Natural killer cell (primary cell): ENCODE results near the gene G2E3. TPM values are rescaled to one million over a fixed set of nuclear protein-coding genes. Genes with fewer than 3 reads are reported as not detected.

Source experiments
- ATAC-seq, 3 donors: fragments of 150-1000 bp in 2 of 3; fragments of 200-7000 bp in 1 of 3; cut with Tn5 transposase; 1 replicate in 1 of 3; 2 replicates in 2 of 3; pipeline ENCODE4 v1.10.0; 2021; ENCODE audit warnings: mild to moderate bottlenecking in 2 of 3, moderate library complexity in 2 of 3
- DNase-seq, 2 donors: peaks; one replicate each; pipeline versions ENCODE4 v3.0.0 to v3.0.0-alpha.2; 2013 to 2021; ENCODE audit warnings: mixed read lengths in 1 of 2
- H3K27ac ChIP-seq: one replicate; pipeline ENCODE4 v1.5.1; 2013; ENCODE audit warnings: mild to moderate bottlenecking, low read length
- H3K27me3 ChIP-seq: one replicate; pipeline ENCODE4 v1.6.1; 2013; ENCODE audit warnings: low read length; ENCODE audit not compliant: control insufficient read depth, insufficient read depth
- H3K36me3 ChIP-seq: one replicate; pipeline ENCODE4 v1.6.1; 2013; ENCODE audit warnings: low read length; ENCODE audit not compliant: control insufficient read depth, insufficient read depth
- H3K4me1 ChIP-seq: one replicate; pipeline ENCODE4 v1.6.1; 2013; ENCODE audit warnings: low read length; ENCODE audit not compliant: control insufficient read depth, insufficient read depth
- H3K4me3 ChIP-seq: one replicate; pipeline ENCODE4 v1.5.1; 2013; ENCODE audit warnings: low read length
- H3K9me3 ChIP-seq: one replicate; pipeline ENCODE4 v1.6.1; 2013; ENCODE audit warnings: low read length; ENCODE audit not compliant: control insufficient read depth, insufficient read depth
- H3K27ac Mint-ChIP-seq, 2 donors: one replicate each; pipeline ENCODE4 v1.8.0; 2022; ENCODE audit warnings: mild to moderate bottlenecking in 2 of 2, mixed read lengths in 2 of 2, moderate library complexity in 1 of 2
- H3K27me3 Mint-ChIP-seq, 2 donors: one replicate each; pipeline ENCODE4 v1.8.0; 2022; ENCODE audit warnings: low read depth in 2 of 2, mixed read lengths in 2 of 2
- H3K36me3 Mint-ChIP-seq: one replicate; pipeline ENCODE4 v1.8.0; 2022; ENCODE audit warnings: mixed read lengths
- H3K4me1 Mint-ChIP-seq, 2 donors: one replicate each; pipeline ENCODE4 v1.8.0; 2022; ENCODE audit warnings: mixed read lengths in 2 of 2
- H3K4me3 Mint-ChIP-seq: one replicate; pipeline ENCODE4 v1.8.0; 2022; ENCODE audit warnings: mild to moderate bottlenecking, moderate library complexity, mixed read lengths
- H3K9me3 Mint-ChIP-seq, 2 donors: one replicate each; pipeline ENCODE4 v1.8.0; 2022; ENCODE audit warnings: mixed read lengths in 2 of 2
- WGBS: methylation state at CpG from one replicate; pipeline ENCODE4 v1.1.7; 2013; ENCODE audit warnings: missing lambda C conversion rate; ENCODE audit not compliant: insufficient coverage; 5-methylcytosine and 5-hydroxymethylcytosine counted together
- intact Hi-C: fragments of 100-400 bp; cut with micrococcal nuclease; formaldehyde crosslinking; loops from one replicate; pipeline ENCODE4 v1.14.2; 2022
- total RNA-seq, 4 donors: library from RNA; stranded (reverse); fragments of 120-200 nt in 1 of 4; gene quantifications; one replicate each; pipeline versions ENCODE4 v1.2.3 to v1.2.4, GENCODE V29; 2013 to 2022
- TF ChIP-seq, protein P1 (sequence below): fragments of 200-600 bp; IDR thresholded peaks from one replicate; pipeline ENCODE4 v1.8.0; 2022; ENCODE audit warnings: antibody characterized with exemption

G2E3 gene
- total RNA-seq, 3 donors from 2014 or later (not counting 1 experiment from before 2014, with no cell fraction given): 28.7 to 47.1 (median 33.4) TPM

- Mint-ChIP-seq H3K9me3 (no peaks in the 10 kb centered on the region), H3K4me1 (peaks cover 3 to 5% of the 10 kb centered on the region in 2 donors), H3K27ac (no peak overlapping the region), H3K4me3 (no peak overlapping the region), H3K27me3 (peaks cover 0 to 2% of the 10 kb centered on the region in 2 donors), H3K36me3 (no peaks in the 10 kb centered on the region)
- DNase-seq (no peak), ATAC-seq (no peak)
- Histone ChIP-seq H3K27me3 (no peaks in the 10 kb centered on the region), H3K4me3 (no peak overlapping the region), H3K27ac (no peak overlapping the region), H3K4me1 (no peaks in the 10 kb centered on the region), H3K36me3 (no peaks in the 10 kb centered on the region), H3K9me3 (no peaks in the 10 kb centered on the region)
- TF ChIP-seq, protein P1, sequence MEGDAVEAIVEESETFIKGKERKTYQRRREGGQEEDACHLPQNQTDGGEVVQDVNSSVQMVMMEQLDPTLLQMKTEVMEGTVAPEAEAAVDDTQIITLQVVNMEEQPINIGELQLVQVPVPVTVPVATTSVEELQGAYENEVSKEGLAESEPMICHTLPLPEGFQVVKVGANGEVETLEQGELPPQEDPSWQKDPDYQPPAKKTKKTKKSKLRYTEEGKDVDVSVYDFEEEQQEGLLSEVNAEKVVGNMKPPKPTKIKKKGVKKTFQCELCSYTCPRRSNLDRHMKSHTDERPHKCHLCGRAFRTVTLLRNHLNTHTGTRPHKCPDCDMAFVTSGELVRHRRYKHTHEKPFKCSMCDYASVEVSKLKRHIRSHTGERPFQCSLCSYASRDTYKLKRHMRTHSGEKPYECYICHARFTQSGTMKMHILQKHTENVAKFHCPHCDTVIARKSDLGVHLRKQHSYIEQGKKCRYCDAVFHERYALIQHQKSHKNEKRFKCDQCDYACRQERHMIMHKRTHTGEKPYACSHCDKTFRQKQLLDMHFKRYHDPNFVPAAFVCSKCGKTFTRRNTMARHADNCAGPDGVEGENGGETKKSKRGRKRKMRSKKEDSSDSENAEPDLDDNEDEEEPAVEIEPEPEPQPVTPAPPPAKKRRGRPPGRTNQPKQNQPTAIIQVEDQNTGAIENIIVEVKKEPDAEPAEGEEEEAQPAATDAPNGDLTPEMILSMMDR: no peak
- intact Hi-C loops: no loop called here
- 100% methylated on average over 2 of the region's 2 CpGs for WGBS
Observed at GRCh38 chr14:30525833-30526232, 33.1 kb upstream of the G2E3 start.

GRCh38 chr14:30527196-30527595 is 31.8 kb upstream of the G2E3 start:
- H3K27ac Mint-ChIP-seq: no peak overlapping the region
- no peak for ATAC-seq

GRCh38 chr14:30528119-30528518 is 30.8 kb upstream of the G2E3 start:
- no peak overlapping the region for H3K27ac ChIP-seq
- H3K36me3 ChIP-seq: no peaks in the 10 kb centered on the region
- H3K27me3 Mint-ChIP-seq: peaks cover 0 to 3% of the 10 kb centered on the region in 2 donors
- no peaks in the 10 kb centered on the region for H3K36me3 Mint-ChIP-seq
- no peaks in the 10 kb centered on the region for H3K27me3 ChIP-seq
- no peaks in the 10 kb centered on the region for H3K4me1 Mint-ChIP-seq
- no peaks in the 10 kb centered on the region for H3K4me1 ChIP-seq
- TF ChIP-seq, protein P1: no peak
- H3K27ac Mint-ChIP-seq: no peak overlapping the region
- no peaks in the 10 kb centered on the region for H3K9me3 ChIP-seq
- H3K4me3 Mint-ChIP-seq: no peak overlapping the region
- H3K4me3 ChIP-seq: no peak overlapping the region
- 93% methylated on average over 5 of the region's 5 CpGs for WGBS
- DNase-seq: no peak
- intact Hi-C loops: no loop called here
- H3K9me3 Mint-ChIP-seq: no peaks in the 10 kb centered on the region
- no peak for ATAC-seq

More at GRCh38 chr14:30527196-30527595, 31.8 kb upstream of the G2E3 start:
- 99% methylated on average over 5 of the region's 7 CpGs for WGBS
- Mint-ChIP-seq H3K36me3 (no peaks in the 10 kb centered on the region), H3K27me3 (peaks cover 0 to 3% of the 10 kb centered on the region in 2 donors), H3K4me1 (peaks cover under 1 to 1% of the 10 kb centered on the region in 2 donors), H3K9me3 (no peaks in the 10 kb centered on the region), H3K4me3 (no peak overlapping the region)
- no peak overlapping the region for H3K4me3 ChIP-seq
- no peaks in the 10 kb centered on the region for H3K27me3 ChIP-seq
- H3K9me3 ChIP-seq: no peaks in the 10 kb centered on the region
- intact Hi-C loops: no loop called here
- TF ChIP-seq, protein P1: no peak
- H3K27ac ChIP-seq: no peak overlapping the region
- H3K4me1 ChIP-seq: no peaks in the 10 kb centered on the region
- no peak for DNase-seq
- H3K36me3 ChIP-seq: no peaks in the 10 kb centered on the region
